H9 (cell line): Measurements from ENCODE around the gene CTSH. TPM values are rescaled to one million over a fixed set of nuclear protein-coding genes. Genes with fewer than 3 reads are reported as not detected.

ENCODE experiments used
- DNase-seq: peaks from one replicate; pipeline ENCODE4 v3.0.0-alpha.2; 2017
- H2AFZ ChIP-seq: one replicate; pipeline ENCODE4 v1.6.1; 2013; ENCODE audit warnings: mild to moderate bottlenecking, low read length, control low read depth, moderate library complexity
- H2AK5ac ChIP-seq: 2 replicates; pipeline ENCODE4 v1.6.1; 2013; ENCODE audit warnings: low read length, control low read depth, mixed read lengths; ENCODE audit not compliant: insufficient read length
- H2BK120ac ChIP-seq: one replicate; pipeline ENCODE4 v1.6.1; 2013; ENCODE audit warnings: low read depth, mild to moderate bottlenecking, low read length, control low read depth, inconsistent platforms; ENCODE audit not compliant: poor library complexity, severe bottlenecking
- H2BK12ac ChIP-seq: 2 replicates; pipeline ENCODE4 v1.6.1; 2013; ENCODE audit warnings: low read length, control low read depth, mixed read lengths, low read depth; ENCODE audit not compliant: insufficient read length
- H2BK15ac ChIP-seq: 2 replicates; pipeline ENCODE4 v1.6.1; 2013; ENCODE audit warnings: low read depth, low read length, control low read depth
- H2BK20ac ChIP-seq: one replicate; pipeline ENCODE4 v1.6.1; 2013; ENCODE audit warnings: low read depth, mild to moderate bottlenecking, low read length, control low read depth, inconsistent platforms; ENCODE audit not compliant: poor library complexity, severe bottlenecking
- H2BK5ac ChIP-seq: 2 replicates; pipeline ENCODE4 v1.6.1; 2013; ENCODE audit warnings: low read length, control low read depth, mixed read lengths; ENCODE audit not compliant: insufficient read length
- H3K14ac ChIP-seq: 2 replicates; pipeline ENCODE4 v1.6.1; 2013; ENCODE audit warnings: low read length, control low read depth; ENCODE audit not compliant: insufficient read depth
- H3K18ac ChIP-seq: 2 replicates; pipeline ENCODE4 v1.6.1; 2013; ENCODE audit warnings: low read depth, mild to moderate bottlenecking, mixed read lengths, low read length, control low read depth; ENCODE audit not compliant: insufficient read length
- H3K23ac ChIP-seq: 2 replicates; pipeline ENCODE4 v1.6.1; 2013; ENCODE audit warnings: low read length, control low read depth, mixed read lengths, low read depth; ENCODE audit not compliant: insufficient read length
- H3K23me2 ChIP-seq: 2 replicates; pipeline ENCODE4 v1.6.1; 2013; ENCODE audit warnings: low read depth, mild to moderate bottlenecking, mixed read lengths, low read length, control low read depth; ENCODE audit not compliant: insufficient read length, poor library complexity, severe bottlenecking
- H3K27ac ChIP-seq: 2 replicates; pipeline ENCODE4 v1.5.1; 2013; ENCODE audit warnings: low read length, control low read depth, mixed read lengths, low read depth; ENCODE audit not compliant: insufficient read length
- H3K27me3 ChIP-seq: 2 replicates; pipeline ENCODE4 v1.6.1; 2013; ENCODE audit warnings: low read length, control low read depth, inconsistent platforms; ENCODE audit not compliant: insufficient read depth
- H3K4ac ChIP-seq: 2 replicates; pipeline ENCODE4 v1.6.1; 2013; ENCODE audit warnings: low read depth, mild to moderate bottlenecking, control low read depth, inconsistent platforms, low read length, moderate library complexity
- H3K4me1 ChIP-seq: 2 replicates; pipeline ENCODE4 v1.6.1; 2013; ENCODE audit warnings: low read length, control low read depth, inconsistent platforms; ENCODE audit not compliant: insufficient read depth
- H3K4me2 ChIP-seq: 2 replicates; pipeline ENCODE4 v1.6.1; 2013; ENCODE audit warnings: low read length, control low read depth, mixed read lengths; ENCODE audit not compliant: insufficient read length, insufficient read depth
- H3K56ac ChIP-seq: 2 replicates; pipeline ENCODE4 v1.6.1; 2013; ENCODE audit warnings: low read depth, mild to moderate bottlenecking, mixed read lengths, low read length, control low read depth; ENCODE audit not compliant: insufficient read length
- H3K79me1 ChIP-seq: 2 replicates; pipeline ENCODE4 v1.6.1; 2013; ENCODE audit warnings: low read depth, mild to moderate bottlenecking, moderate library complexity, low read length, control low read depth, inconsistent platforms; ENCODE audit not compliant: insufficient read depth, poor library complexity, severe bottlenecking
- H3K79me2 ChIP-seq: 2 replicates; pipeline ENCODE4 v1.6.1; 2013; ENCODE audit warnings: low read length, control low read depth, inconsistent platforms; ENCODE audit not compliant: insufficient read depth
- H3K9ac ChIP-seq: 2 replicates; pipeline ENCODE4 v1.6.1; 2013; ENCODE audit warnings: low read length, control low read depth, mixed read lengths; ENCODE audit not compliant: insufficient read length; ENCODE audit errors: extremely low read depth
- H3K9me3 ChIP-seq: one replicate; pipeline ENCODE4 v1.6.1; 2013; ENCODE audit warnings: low read depth, low read length, inconsistent platforms; ENCODE audit not compliant: control insufficient read depth
- H3T11ph ChIP-seq: one replicate; pipeline ENCODE4 v1.6.1; 2013; ENCODE audit warnings: mild to moderate bottlenecking, low read length, control low read depth, inconsistent platforms
- H4K20me1 ChIP-seq: one replicate; pipeline ENCODE4 v1.6.1; 2013; ENCODE audit not compliant: control insufficient read depth, insufficient read length, insufficient read depth
- H4K5ac ChIP-seq: 2 replicates; pipeline ENCODE4 v1.6.1; 2013; ENCODE audit warnings: low read depth, mild to moderate bottlenecking, mixed read lengths, low read length, control low read depth; ENCODE audit not compliant: insufficient read length
- H4K8ac ChIP-seq: replicated peaks from 2 replicates; pipeline ENCODE4 v1.6.1; 2013; ENCODE audit warnings: low read length, control low read depth, mixed read lengths, low read depth; ENCODE audit not compliant: insufficient read length
- H4K91ac ChIP-seq: 2 replicates; pipeline ENCODE4 v1.6.1; 2013; ENCODE audit warnings: low read depth, mild to moderate bottlenecking, moderate library complexity, mixed read lengths, low read length, control low read depth; ENCODE audit not compliant: insufficient read length
- H3K27ac Mint-ChIP-seq, 3 experiments: 2 replicates in 2 of 3; 3 replicates in 1 of 3; pipeline ENCODE4 v1.8.0; 2020 to 2021; ENCODE audit warnings: mixed read lengths in 3 of 3, mild to moderate bottlenecking in 1 of 3, moderate library complexity in 1 of 3
- H3K27me3 Mint-ChIP-seq: 2 replicates; pipeline ENCODE4 v1.8.0; 2021; ENCODE audit warnings: low read depth, mild to moderate bottlenecking, moderate library complexity, mixed read lengths
- H3K36me3 Mint-ChIP-seq, 3 experiments: 2 replicates in 2 of 3; 3 replicates in 1 of 3; pipeline ENCODE4 v1.8.0; 2020 to 2021; ENCODE audit warnings: low read depth in 3 of 3, mixed read lengths in 3 of 3; ENCODE audit not compliant: insufficient read depth in 1 of 3
- H3K4me1 Mint-ChIP-seq, 2 experiments: 2 replicates each; pipeline ENCODE4 v1.8.0; 2020; ENCODE audit warnings: mixed read lengths in 2 of 2
- H3K4me3 Mint-ChIP-seq, 2 experiments: 2 replicates in 1 of 2; 3 replicates in 1 of 2; pipeline ENCODE4 v1.8.0; 2020 to 2021; ENCODE audit warnings: mild to moderate bottlenecking in 2 of 2, mixed read lengths in 2 of 2, moderate library complexity in 1 of 2
- H3K9me3 Mint-ChIP-seq, 2 experiments: 2 replicates in 1 of 2; 3 replicates in 1 of 2; pipeline ENCODE4 v1.8.0; 2020; ENCODE audit warnings: mild to moderate bottlenecking in 2 of 2, mixed read lengths in 2 of 2, moderate library complexity in 1 of 2
- WGBS: extraction: QIAGEN DNeasy Blood & Tissue Kit; methylation state at CpG from one replicate; pipeline ENCODE4 v1.1.7; 2013; ENCODE audit warnings: missing lambda C conversion rate, low lambda C conversion rate, mixed read lengths; ENCODE audit not compliant: insufficient read length; ENCODE audit errors: extremely low coverage; 5-methylcytosine and 5-hydroxymethylcytosine counted together
- total RNA-seq: library from RNA; stranded (reverse); gene quantifications from 2 replicates; pipeline ENCODE4 v1.2.1, GENCODE V29; 2021
- TF ChIP-seq, protein P1 (sequence below): fragments of 200-600 bp; sonication (generic); conservative IDR thresholded peaks from 3 replicates; pipeline ENCODE4 v1.8.0; 2021; ENCODE audit warnings: antibody characterized with exemption, mild to moderate bottlenecking

CTSH gene
- total RNA-seq, 1 experiment from 2014 or later: 15.5 TPM

DNA sequence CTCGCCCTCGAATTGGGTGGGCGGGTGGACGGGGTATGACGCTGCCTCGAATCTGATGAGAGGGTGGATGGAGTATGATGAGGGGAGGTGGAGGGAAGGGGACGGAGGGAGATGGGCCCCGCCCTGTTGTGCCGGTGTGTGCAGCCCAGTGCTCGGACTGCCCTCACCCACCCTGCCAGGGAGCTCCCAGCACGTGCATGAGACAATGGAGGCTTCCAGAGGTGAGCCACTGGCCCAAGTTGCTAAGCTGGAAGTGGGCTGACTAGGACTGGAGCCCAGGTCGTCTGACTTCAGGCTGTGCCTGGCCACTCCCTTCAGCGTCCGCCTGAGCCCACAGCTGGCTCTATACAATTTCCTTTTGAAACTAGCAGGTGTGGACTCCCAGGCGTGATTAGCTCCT is 47.0 kb upstream of the CTSH start:
- Histone ChIP-seq H3K9me3 (no peaks in the 10 kb centered on the region), H3K27ac (no peak overlapping the region), H3K4ac (no peak overlapping the region), H2BK12ac (no peak overlapping the region), H3K14ac (no peak overlapping the region), H3K4me1 (no peaks in the 10 kb centered on the region), H2AFZ (no peak overlapping the region), H3K18ac (no peak overlapping the region), H3K23me2 (no peaks in the 10 kb centered on the region), H4K8ac (no peak overlapping the region), H4K20me1 (no peaks in the 10 kb centered on the region), H3K79me1 (no peaks in the 10 kb centered on the region), H3T11ph (no peak overlapping the region), H3K56ac (no peak overlapping the region), H3K4me2 (no peak overlapping the region), H4K5ac (no peak overlapping the region), H3K27me3 (no peaks in the 10 kb centered on the region), H2AK5ac (no peak overlapping the region), H2BK20ac (no peak overlapping the region), H3K79me2 (no peaks in the 10 kb centered on the region), H3K23ac (no peak overlapping the region), H2BK5ac (no peak overlapping the region), H4K91ac (no peak overlapping the region), H2BK120ac (no peak overlapping the region), H2BK15ac (no peak overlapping the region), H3K9ac (no peak overlapping the region)
- Mint-ChIP-seq H3K9me3 (no peaks in the 10 kb centered on the region; a peak in 1 of 5 replicates), H3K27ac (no peak overlapping the region), H3K4me1 (peaks cover 14 to 20% of the 10 kb centered on the region in 2 experiments), H3K27me3 (peaks cover 10% of the 10 kb centered on the region), H3K36me3 (no peaks in the 10 kb centered on the region; a peak in 1 of 7 replicates), H3K4me3 (no peak overlapping the region)
- WGBS: no CpG with 5 or more reads among the region's 15 CpGs
- TF ChIP-seq, protein P1, sequence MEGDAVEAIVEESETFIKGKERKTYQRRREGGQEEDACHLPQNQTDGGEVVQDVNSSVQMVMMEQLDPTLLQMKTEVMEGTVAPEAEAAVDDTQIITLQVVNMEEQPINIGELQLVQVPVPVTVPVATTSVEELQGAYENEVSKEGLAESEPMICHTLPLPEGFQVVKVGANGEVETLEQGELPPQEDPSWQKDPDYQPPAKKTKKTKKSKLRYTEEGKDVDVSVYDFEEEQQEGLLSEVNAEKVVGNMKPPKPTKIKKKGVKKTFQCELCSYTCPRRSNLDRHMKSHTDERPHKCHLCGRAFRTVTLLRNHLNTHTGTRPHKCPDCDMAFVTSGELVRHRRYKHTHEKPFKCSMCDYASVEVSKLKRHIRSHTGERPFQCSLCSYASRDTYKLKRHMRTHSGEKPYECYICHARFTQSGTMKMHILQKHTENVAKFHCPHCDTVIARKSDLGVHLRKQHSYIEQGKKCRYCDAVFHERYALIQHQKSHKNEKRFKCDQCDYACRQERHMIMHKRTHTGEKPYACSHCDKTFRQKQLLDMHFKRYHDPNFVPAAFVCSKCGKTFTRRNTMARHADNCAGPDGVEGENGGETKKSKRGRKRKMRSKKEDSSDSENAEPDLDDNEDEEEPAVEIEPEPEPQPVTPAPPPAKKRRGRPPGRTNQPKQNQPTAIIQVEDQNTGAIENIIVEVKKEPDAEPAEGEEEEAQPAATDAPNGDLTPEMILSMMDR: no peak
- no peak for DNase-seq
